GM04503 (cell line): ENCODE measurements around the gene L3MBTL2.

Source experiments
- DNase-seq: peaks from one replicate; pipeline ENCODE4 v3.0.0-alpha.2; 2012; ENCODE audit warnings: low read depth

Gene L3MBTL2

DNA sequence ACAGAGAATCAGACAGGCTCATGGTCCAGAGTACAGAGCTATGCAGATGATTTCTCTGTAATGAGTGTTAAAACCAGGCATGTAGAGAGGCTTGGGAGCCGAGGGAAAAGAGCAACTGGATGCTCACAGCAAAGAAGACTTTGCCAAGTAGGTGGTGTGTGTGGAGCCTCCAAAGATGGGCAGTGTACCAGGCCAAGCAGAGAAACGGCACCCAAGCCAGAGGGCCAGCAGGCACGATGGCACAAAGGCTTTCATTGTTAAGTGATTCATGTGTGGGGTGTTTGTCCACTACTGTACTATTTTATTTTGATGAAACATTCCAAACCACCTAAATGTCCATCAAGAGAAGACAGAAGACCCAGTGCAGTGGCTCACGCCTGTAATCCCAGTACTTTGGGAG, 69.7 kb downstream of the L3MBTL2 start:
- no peak for DNase-seq

DNA sequence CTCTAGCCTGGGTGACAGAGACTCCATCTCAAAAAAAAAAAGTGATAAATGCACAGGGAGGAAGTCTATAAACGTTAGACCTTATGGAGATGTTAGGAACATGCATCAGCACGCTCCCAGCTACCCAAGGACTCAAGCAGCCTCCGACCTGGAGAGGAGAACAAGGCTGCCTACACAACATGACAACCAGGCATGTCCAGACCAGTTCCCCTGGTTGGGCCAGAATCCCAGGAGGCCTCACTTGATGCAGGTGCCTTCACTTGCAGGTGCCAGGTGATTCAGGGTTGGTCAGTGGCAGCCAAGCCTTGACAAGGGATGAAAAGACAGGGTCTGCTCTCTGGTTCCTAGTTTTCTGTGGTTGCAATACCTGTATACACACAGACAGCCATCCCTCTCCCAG, 75.0 kb downstream of the L3MBTL2 start:
- no peak for DNase-seq

DNA sequence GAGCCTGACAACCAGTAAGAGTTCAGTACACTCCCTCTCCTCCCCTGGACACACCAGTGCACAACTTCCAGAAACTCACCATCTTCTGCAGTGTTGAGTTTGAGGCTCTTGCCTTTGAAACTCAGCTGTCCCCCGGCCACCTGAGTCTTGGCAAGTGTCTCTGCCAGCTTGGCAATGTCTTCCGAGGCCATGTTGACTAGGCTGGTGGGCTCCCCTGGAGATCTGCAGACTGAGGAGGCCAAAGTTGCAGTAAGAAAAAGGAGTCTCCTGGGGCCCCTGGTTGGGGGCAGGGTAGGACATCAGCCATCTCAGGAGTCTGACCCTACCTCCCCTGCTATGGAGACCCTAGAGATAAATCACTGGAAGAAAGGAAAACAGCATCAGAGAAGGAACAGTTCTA, 75.7 kb downstream of the L3MBTL2 start:
- DNase-seq = no peak
